HepG2 (cell line): ENCODE data around the gene PPARA.
"Not testable (repeated sequence)": the region's sequence is repeated elsewhere in the genome, so short reads cannot be mapped to it uniquely, and the experiment has no call there.

Source experiments
- EEA1 ChIP-seq: sonication (generic); formaldehyde crosslinking; IDR thresholded peaks from 2 replicates; pipeline ENCODE4 v1.5.1; 2020; ENCODE audit warnings: mild to moderate bottlenecking, missing genetic modification reagents, borderline replicate concordance
- FOXO1 ChIP-seq: sonication (generic); formaldehyde crosslinking; IDR thresholded peaks from 2 replicates; pipeline ENCODE4 v1.4.0; 2020; ENCODE audit warnings: missing genetic modification reagents
- HNRNPLL ChIP-seq: fragments of 200-400 bp; formaldehyde crosslinking; IDR thresholded peaks from 2 replicates; pipeline ENCODE4 v1.6.1; 2017; ENCODE audit warnings: mild to moderate bottlenecking, low read depth, low read length; ENCODE audit not compliant: poor library complexity, severe bottlenecking
- MAFG ChIP-seq: sonication (generic); formaldehyde crosslinking; IDR thresholded peaks from 2 replicates; pipeline ENCODE4 v1.5.1; 2020; ENCODE audit warnings: mild to moderate bottlenecking, missing genetic modification reagents
- NR2F6 ChIP-seq, 2 experiments: IDR thresholded peaks; 2 replicates each; pipeline ENCODE4 v1.6.1; 2016; ENCODE audit warnings: antibody characterized with exemption in 1 of 2, mild to moderate bottlenecking in 1 of 2
- RAD21 ChIP-seq: fragments of 450-650 bp; formaldehyde crosslinking; IDR thresholded peaks from 2 replicates; pipeline ENCODE4 v1.5.0; 2020; ENCODE audit warnings: mild to moderate bottlenecking
- SMC3 ChIP-seq: IDR thresholded peaks from 2 replicates; pipeline ENCODE4 v1.6.1; 2011; ENCODE audit warnings: low read length, improper control_type of control experiment
- ZBTB1 ChIP-seq: sonication (generic); formaldehyde crosslinking; IDR thresholded peaks from 2 replicates; pipeline ENCODE4 v1.4.0; 2020; ENCODE audit warnings: missing genetic modification reagents, borderline replicate concordance
- ZNF160 ChIP-seq: sonication (generic); formaldehyde crosslinking; IDR thresholded peaks from 2 replicates; pipeline ENCODE4 v1.8.0; 2022; ENCODE audit warnings: mild to moderate bottlenecking, inconsistent platforms, missing genetic modification reagents
- TF ChIP-seq, protein P1 (sequence below): IDR thresholded peaks from 2 replicates; pipeline ENCODE4 v1.6.1; 2012; ENCODE audit warnings: inconsistent platforms
- TF ChIP-seq, protein P2 (sequence below): sonication (generic); formaldehyde crosslinking; IDR thresholded peaks from 2 replicates; pipeline ENCODE4 v1.9.0; 2021; ENCODE audit warnings: mild to moderate bottlenecking, missing genetic modification reagents
- TF ChIP-seq, protein P3 (sequence below): sonication (generic); formaldehyde crosslinking; IDR thresholded peaks from 2 replicates; pipeline ENCODE4 v1.5.0; 2020; ENCODE audit warnings: mild to moderate bottlenecking, missing genetic modification reagents, moderate library complexity
- TF ChIP-seq, protein P4 (sequence below): sonication (generic); formaldehyde crosslinking; IDR thresholded peaks from 2 replicates; pipeline ENCODE4 v1.5.0; 2020; ENCODE audit warnings: missing genetic modification reagents

DNA sequence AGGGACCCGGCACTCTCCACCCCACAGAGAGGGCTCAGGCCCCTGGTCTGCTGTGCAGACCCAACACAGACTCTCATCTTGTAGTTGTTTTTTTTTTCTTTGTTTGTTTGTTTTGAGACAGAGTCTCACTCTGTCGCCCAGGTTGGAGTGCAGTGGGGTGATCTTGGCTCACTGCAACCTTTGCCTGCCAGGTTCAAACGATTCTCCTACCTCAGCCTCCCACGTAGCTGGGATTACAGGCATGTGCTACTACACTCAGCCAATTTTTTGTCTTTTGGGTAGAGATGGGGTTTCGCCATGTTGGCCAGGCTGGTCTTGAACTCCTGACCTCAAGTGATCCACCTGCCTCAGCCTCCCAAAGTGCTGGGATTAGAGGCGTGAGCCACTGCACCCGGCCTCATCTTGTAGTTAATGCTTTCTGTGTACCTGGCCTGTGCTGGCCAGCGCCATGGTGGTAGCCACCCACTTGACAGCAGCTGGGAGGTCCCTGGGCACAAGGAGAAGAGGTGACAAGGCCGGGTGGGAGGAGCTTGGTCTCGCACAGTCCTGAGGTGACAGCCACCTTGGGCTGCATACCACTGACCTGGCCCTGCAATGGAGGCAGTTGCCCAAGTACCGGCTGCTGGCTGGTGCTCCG, 18.0 kb upstream of the PPARA start:
- TF ChIP-seq MAFG (CRISPR knock-in tag); RAD21 (CRISPR knock-in tag); EEA1 (CRISPR knock-in tag); ZNF160 (CRISPR knock-in tag); SMC3; FOXO1; HNRNPLL; ZBTB1 (CRISPR knock-in tag); NR2F6 (IDR thresholded peaks at IDR 0.05); NR2F6 (CRISPR knock-in tag; IDR thresholded peaks at IDR 0.05): not testable (repeated sequence)
- TF ChIP-seq, protein P1, sequence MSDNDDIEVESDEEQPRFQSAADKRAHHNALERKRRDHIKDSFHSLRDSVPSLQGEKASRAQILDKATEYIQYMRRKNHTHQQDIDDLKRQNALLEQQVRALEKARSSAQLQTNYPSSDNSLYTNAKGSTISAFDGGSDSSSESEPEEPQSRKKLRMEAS: not testable (repeated sequence)
- TF ChIP-seq, protein P2, sequence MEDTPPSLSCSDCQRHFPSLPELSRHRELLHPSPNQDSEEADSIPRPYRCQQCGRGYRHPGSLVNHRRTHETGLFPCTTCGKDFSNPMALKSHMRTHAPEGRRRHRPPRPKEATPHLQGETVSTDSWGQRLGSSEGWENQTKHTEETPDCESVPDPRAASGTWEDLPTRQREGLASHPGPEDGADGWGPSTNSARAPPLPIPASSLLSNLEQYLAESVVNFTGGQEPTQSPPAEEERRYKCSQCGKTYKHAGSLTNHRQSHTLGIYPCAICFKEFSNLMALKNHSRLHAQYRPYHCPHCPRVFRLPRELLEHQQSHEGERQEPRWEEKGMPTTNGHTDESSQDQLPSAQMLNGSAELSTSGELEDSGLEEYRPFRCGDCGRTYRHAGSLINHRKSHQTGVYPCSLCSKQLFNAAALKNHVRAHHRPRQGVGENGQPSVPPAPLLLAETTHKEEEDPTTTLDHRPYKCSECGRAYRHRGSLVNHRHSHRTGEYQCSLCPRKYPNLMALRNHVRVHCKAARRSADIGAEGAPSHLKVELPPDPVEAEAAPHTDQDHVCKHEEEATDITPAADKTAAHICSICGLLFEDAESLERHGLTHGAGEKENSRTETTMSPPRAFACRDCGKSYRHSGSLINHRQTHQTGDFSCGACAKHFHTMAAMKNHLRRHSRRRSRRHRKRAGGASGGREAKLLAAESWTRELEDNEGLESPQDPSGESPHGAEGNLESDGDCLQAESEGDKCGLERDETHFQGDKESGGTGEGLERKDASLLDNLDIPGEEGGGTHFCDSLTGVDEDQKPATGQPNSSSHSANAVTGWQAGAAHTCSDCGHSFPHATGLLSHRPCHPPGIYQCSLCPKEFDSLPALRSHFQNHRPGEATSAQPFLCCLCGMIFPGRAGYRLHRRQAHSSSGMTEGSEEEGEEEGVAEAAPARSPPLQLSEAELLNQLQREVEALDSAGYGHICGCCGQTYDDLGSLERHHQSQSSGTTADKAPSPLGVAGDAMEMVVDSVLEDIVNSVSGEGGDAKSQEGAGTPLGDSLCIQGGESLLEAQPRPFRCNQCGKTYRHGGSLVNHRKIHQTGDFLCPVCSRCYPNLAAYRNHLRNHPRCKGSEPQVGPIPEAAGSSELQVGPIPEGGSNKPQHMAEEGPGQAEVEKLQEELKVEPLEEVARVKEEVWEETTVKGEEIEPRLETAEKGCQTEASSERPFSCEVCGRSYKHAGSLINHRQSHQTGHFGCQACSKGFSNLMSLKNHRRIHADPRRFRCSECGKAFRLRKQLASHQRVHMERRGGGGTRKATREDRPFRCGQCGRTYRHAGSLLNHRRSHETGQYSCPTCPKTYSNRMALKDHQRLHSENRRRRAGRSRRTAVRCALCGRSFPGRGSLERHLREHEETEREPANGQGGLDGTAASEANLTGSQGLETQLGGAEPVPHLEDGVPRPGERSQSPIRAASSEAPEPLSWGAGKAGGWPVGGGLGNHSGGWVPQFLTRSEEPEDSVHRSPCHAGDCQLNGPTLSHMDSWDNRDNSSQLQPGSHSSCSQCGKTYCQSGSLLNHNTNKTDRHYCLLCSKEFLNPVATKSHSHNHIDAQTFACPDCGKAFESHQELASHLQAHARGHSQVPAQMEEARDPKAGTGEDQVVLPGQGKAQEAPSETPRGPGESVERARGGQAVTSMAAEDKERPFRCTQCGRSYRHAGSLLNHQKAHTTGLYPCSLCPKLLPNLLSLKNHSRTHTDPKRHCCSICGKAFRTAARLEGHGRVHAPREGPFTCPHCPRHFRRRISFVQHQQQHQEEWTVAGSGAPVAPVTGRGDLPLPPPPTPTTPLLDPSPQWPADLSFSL: not testable (repeated sequence)
- TF ChIP-seq, protein P3, sequence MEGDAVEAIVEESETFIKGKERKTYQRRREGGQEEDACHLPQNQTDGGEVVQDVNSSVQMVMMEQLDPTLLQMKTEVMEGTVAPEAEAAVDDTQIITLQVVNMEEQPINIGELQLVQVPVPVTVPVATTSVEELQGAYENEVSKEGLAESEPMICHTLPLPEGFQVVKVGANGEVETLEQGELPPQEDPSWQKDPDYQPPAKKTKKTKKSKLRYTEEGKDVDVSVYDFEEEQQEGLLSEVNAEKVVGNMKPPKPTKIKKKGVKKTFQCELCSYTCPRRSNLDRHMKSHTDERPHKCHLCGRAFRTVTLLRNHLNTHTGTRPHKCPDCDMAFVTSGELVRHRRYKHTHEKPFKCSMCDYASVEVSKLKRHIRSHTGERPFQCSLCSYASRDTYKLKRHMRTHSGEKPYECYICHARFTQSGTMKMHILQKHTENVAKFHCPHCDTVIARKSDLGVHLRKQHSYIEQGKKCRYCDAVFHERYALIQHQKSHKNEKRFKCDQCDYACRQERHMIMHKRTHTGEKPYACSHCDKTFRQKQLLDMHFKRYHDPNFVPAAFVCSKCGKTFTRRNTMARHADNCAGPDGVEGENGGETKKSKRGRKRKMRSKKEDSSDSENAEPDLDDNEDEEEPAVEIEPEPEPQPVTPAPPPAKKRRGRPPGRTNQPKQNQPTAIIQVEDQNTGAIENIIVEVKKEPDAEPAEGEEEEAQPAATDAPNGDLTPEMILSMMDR (CRISPR knock-in tag): not testable (repeated sequence)
- TF ChIP-seq, protein P4, sequence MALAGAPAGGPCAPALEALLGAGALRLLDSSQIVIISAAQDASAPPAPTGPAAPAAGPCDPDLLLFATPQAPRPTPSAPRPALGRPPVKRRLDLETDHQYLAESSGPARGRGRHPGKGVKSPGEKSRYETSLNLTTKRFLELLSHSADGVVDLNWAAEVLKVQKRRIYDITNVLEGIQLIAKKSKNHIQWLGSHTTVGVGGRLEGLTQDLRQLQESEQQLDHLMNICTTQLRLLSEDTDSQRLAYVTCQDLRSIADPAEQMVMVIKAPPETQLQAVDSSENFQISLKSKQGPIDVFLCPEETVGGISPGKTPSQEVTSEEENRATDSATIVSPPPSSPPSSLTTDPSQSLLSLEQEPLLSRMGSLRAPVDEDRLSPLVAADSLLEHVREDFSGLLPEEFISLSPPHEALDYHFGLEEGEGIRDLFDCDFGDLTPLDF (CRISPR knock-in tag): not testable (repeated sequence)
